Right forelimb (tissue), 1 donor: ENCODE results near the gene ZNF845.
"Not testable (repeated sequence)": the region's sequence is repeated elsewhere in the genome, so short reads cannot be mapped to it uniquely, and the experiment has no call there.

ENCODE experiments used
- DNase-seq: peaks from one replicate; pipeline ENCODE4 v3.0.0-alpha.2; 2018

The ZNF845 gene

DNA sequence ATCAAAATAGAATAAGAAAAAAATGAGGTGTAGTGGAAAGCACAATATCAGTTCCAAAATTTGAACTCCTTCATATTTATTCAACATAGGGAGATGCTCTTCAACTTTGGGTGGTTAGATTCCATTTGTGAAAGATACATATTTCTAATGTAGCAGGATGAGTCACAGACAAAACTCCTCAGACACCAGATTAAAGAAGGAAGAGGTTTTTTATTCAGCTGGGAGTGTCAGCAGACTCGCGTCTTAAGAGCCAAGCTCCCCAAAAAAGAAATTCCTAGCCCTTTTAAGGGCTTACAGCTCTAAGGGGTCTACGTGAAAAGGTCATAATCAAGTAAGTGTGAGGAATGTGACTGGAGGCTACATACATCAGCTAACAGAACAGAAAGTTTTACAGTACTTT is 54.6 kb downstream of the ZNF845 start:
- DNase-seq: no peak

DNA sequence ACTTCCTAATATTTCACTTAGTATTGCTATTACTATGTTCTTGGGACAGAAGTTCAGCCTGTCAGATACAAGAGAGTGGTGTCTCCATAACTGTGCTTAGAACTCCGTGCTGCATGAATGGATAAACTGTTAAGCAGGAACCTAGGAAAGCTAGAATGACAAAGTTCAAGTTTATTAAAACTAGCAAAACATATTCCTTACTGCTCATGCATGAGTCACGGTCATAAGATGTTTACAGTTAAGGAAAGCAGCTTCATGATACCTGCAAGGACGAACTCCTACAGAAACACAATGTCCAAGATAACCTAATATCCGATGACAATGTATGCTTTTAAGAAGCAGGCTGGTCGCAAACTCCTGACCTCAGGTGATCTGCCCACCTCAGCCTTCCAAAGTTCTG is 55.4 kb downstream of the ZNF845 start:
- DNase-seq: no peak

GRCh38 chr19:53389571-53389970 is 56.0 kb downstream of the ZNF845 start:
- peak; percentile 53 for DNase-seq

DNA sequence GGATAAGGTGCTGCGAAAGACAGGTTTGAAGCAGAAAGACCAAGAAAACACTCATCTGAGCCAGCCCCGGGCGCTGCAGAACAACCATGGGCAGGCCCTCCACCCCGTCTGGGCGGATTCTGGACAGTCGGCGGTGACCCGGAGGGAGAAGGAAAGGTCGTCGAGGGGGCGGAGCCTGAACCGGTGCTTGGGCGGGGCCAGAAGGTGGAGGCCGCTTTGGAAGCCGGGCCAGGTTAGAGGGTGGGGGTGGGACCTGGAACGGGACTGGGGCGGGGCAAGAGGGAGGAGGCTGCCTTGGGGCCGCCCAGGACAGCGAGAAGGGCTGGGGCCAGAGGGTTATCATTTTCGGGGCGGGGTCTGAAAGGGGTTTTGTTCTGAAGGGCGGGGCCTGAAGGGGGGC is 56.4 kb downstream of the ZNF845 start:
- peak; percentile 46 for DNase-seq

DNA sequence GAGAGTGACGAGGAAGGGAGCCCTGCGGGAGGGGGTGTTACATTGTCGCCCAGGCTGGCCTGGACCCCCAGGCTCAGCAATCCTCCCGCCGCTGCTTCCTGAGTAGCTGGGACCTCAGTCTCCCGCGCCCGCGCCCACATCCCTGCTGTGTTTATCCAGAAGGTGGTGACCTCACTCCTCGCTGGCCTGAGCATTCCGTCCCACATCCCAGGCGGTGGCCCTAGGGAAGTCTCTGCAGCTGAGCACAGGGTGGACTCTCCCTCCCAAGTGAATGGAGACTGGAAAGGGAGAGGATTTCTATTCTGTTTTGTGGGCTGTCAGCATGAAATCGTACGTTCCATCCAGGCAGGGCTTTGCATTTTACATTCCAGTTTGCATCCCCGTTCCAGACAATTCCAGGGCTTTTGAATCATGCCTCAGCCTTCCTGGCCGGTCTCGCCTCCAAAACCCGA is 61.0 kb downstream of the ZNF845 start:
- no peak for DNase-seq

DNA sequence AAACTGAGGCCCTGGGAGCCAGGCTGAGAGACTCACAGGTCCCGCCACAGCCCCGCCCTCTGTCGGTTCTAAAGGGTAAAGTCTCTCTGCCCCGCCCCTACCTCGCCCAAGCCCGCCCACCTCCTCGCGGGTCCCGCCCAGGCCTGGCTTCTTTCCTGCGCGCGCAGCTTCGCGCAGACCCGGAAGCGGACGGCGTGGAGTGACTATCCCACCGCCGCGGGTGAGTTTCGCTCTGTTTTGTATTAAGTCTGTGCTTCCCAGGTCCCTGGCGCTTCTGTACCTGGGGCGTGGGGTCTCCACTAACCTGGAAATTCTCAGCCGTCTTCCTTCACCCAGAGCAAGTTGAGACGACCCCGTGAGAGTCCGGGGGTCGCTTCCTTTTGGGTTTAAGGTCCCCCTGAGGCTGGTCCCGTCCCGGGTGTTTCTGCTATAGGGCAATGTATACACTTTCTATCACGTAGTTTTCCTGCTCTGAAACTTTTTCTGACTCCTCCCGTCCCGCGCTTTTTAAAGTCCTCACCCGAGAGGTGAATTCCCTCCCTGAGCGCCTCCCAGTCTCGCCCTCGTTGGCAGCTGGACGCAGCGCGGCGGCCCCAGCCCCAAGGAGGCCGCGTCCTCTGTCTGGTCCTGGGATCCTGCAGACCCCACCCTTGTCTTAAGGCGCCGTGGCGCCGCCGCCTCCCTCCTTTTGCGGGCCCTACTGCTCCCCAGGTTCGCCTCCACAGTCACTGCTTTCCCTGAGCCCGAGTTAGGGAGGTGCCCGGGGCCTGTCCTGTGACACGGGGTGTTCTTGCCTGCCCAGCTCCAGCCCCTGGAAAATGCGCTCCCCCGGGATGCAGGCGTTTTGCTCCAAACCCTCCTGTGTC is 61.7 kb downstream of the ZNF845 start, which contains the start of gene ZNF765:
ZNF765 (plus strand) TSS at position 176 of the 866 bp plus-strand sequence. CDS start 2,867 bp downstream, outside the sequence.
- DNase-seq: peak; percentile 97

- not testable (repeated sequence) for DNase-seq
These were observed 62.4 kb downstream of the ZNF845 start for GRCh38 chr19:53395840-53396524.

- DNase-seq: no peak
These were observed 62.9 kb downstream of the ZNF845 start for GRCh38 chr19:53396525-53396868.

DNA sequence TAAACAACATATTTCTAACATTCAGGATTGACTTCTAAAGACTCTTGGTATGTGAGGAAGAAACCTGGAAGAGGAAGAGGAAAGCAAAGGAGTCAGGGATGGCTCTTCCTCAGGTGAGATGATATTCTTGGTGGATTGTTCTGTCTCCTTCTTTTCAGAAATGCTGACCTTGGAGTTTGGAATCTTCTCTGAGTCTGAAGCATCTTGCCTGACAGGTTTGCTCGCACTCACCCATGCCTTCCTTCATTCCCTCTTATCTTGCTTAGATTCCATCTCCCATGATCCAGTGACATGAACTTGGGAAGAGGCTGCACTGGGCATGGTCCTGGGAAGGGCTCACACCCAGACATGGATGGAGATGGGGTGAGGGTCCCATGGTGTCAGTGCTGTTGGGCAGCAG is 64.4 kb downstream of the ZNF845 start:
- not testable (repeated sequence) for DNase-seq
